Measurements from ENCODE around the gene PRKCI.
A peak's percentile ranks its signal among the peaks of the same experiment; 100 is the strongest.
"Not testable (repeated sequence)": the region's sequence is repeated elsewhere in the genome, so short reads cannot be mapped to it uniquely, and the experiment has no call there.

Gene PRKCI

DNA sequence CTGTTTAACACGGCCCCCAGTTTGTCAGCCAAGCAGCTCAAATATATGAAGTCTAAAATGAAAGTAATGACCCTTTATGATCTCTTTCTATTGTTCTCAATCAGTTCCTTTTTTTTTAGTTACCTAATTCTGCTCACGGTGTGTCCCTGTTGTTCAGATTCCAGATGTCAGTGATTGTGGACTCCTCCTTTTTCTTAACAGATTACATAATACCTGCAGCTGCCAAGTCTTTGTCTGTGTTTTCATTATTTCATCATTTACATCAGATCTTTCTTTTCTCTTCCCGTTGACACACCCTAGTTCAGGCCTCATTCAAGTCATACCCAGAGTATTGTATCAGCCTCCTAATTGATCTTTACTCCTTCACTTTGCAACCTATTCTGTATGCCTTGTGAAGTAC, 79.2 kb downstream of the PRKCI start:
- DNase-seq = peak; percentile 54

DNA sequence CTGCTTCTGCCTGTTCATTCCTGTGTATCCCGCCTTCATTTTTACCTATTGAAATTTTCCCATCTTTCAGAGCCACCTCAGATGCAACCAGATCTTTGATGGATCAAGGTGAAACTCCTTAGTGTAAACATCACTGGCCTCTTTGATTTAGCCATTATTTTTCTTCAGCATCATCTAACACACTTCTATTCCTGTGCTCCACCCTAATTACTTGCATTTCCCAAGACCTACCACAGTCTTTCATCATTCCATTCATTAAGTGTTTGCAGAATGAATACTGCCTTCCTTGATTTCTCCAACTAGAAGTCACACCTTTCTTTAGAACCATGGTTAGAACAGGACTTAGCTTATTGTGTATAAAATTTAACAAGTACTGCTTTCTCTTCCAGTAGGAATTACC, 79.8 kb downstream of the PRKCI start:
- no peak for DNase-seq

DNA sequence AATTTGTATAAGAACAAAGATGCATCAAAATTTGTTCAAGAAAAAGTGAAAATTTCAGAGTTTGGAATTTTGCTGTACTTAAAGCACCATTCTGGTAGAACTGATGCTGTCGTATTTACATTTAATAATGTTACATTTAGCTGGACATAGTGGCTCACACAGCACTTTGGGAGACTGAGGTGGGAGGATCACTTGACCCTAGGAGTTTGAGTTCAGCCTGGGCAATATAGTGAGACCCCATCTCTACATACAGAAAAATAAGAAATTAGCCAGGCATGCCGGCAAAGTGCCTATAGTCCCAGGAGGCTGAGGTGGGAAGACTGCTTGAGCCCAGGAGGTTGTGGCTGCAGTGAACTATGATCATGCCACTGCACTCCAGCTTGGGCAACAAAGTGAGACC, 83.8 kb downstream of the PRKCI start:
- DNase-seq = no peak

- peak; percentile 24 for DNase-seq
Measured at GRCh38 chr3:170307671-170308405, 85.6 kb downstream of the PRKCI start.

GRCh38 chr3:170309046-170309445, 86.8 kb downstream of the PRKCI start:
- peak; percentile 44 for DNase-seq

DNA sequence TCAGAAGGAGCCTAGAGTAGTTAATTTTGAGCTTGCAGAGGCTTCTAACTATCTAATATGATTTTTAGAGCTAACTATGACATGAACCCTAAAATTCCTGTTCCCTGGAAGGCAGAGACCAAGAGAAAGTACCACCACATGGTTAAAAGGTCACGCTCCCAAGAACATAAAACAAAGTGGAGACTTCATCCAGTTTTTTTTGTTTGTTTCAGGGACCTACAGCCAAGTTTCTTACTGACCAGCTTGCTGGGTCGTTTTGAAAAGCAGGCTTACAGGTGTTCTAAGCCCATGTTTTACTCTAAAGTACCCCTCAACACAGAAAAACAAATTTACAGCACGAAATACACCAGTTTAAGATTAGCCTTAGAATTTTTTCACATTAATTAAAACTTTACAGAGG, 95.7 kb downstream of the PRKCI start:
- DNase-seq = no peak

- DNase-seq = no peak
Measured at GRCh38 chr3:170320461-170321121, 98.4 kb downstream of the PRKCI start.

DNA sequence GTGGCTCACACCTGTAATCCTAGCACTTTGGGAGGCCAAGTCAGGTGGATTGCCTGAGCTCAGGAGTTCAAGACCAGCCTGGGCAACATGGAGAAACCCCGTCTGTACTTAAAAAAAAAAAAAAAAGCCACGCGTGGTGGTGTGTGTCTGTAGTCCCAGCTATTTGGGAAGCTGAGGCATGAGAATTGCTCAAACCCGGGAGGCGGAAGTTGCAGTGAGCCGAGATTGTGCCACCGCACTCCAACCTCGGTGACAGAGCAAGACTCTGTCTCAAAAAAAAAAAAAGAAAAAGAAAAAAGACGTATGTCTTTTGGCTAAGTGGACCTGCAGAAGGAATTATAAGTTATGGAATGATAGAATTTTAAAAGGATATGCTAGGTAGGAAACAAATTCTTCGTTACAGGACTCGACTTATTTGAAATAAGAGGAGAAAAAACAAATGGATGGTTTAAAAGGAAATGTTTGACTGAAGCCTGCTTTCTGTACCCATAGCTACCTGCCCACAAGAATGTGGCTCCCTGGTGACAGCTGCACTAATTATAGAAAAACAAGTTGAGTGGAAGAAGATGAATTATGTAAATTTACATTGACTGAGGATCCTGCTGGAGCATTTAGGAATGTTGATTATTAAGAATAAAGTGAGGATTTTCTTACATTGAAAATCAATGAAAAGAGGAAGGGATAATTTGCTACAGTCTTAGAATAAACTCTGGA, 99.3 kb downstream of the PRKCI start:
- DNase-seq = no peak

- no peak for DNase-seq
Measured at GRCh38 chr3:170322566-170323269, 100.5 kb downstream of the PRKCI start.

DNA sequence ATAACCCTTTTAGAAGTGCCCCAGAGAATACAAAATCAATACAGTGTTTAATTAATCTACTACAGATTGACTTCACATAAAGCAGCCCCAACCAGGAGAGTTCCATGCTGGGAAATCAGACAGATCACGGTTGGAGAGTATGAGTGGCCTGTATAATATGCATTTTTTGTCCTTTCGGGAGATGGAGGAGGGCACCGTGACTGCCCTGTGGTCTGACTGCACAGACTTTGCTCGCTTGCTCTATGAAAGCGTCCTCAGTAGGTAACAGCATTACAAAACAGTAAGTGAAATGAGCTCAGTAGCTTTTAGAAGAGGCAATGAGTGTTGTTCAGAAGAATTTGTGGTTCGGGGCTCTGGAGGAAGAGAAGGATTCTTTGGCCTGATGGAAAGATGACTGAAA, 101.1 kb downstream of the PRKCI start:
- DNase-seq = peak; percentile 18

GRCh38 chr3:170324962-170325361, 102.7 kb downstream of the PRKCI start:
- DNase-seq = no peak

DNA sequence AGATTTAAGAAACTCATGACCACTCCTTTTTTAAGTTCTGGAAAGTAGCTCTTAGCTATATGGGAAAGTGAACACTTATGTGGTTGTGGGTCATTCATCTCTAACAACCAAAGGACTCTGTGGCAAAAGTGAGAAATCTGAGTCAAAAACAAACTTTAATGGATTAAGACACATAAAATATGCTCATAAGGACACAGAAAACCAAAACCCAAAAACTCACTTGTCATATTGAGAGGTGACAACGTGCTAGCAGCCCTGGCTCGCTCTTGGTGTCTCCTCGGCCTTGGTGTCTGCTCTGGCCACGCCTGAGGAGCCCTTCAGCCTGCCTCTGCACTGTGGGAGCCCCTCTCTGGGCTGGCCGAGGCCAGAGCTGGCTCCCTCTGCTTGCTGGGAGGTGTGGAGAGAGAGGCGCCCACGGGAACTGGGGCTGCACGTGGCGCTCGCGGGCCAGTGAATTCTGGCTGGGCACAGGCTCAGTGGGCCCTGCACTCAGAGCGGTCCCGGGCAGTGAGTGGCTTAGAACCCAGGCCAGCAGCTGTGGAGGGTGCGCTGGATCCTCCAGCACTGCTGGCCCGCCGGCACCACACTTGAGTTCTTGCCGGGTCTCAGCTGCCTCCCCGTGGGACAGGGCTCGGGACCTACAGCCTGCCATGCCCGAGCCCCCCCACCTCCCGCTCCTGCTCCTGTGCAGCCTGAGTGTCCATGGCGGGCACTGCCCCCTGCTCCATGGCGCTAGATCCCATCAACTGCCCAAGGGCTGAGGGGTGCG, 105.0 kb downstream of the PRKCI start:
- DNase-seq = no peak

DNA sequence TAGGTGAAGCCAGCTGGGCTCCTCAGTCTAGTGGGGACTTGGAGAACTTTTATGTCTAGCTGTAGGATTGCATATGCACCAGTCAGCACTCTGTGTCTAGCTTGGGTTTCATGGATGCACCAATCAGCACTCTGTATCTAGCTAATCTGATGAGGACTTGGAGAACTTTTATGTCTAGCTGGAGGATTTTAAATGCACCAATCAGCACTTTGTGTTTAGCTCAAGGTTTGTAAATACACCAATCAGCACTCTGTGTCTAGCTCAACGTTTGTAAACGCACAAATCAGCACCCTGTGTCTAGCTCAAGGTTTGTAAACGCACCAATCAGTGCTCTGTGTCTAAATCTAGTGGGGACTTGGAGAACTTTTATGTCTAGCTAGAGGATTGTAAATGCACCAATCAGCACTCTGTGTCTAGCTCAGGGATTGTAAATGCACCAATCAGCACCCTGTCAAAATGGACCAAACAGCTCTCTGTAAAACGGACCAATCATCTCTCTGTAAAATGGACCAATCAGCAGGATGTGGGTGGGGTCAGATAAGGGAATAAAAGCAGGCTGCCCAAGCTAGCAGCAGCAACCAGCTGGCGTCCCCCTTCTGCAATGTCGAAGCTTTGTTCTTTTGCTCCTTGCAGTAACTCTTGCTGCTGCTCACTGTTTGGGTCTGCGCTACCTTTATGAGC, 105.8 kb downstream of the PRKCI start:
- DNase-seq = not testable (repeated sequence)

DNA sequence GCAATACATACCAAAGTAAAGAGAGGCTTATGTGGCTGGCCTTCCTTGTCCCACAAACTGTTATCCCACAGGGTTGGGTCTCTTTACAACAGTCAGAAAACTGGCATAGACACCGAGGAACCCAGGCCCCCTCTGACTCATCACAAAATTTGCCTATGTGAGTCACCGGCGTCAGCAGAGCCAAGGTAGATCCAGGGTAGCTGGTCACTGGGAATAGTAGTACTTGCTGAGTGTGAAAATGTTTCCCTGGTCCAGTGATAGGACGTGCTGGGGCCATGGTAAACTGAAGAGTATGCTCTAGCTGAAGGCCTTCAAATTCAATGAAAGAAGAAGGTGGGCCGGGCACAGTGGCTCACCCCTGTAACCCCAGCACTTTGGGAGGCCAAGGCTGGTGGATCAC, 108.1 kb downstream of the PRKCI start:
- DNase-seq = peak; percentile 21

- no peak for DNase-seq
Measured at GRCh38 chr3:170331143-170331542, 108.9 kb downstream of the PRKCI start.

GRCh38 chr3:170337420-170337819, 115.2 kb downstream of the PRKCI start:
- no peak for DNase-seq

DNA sequence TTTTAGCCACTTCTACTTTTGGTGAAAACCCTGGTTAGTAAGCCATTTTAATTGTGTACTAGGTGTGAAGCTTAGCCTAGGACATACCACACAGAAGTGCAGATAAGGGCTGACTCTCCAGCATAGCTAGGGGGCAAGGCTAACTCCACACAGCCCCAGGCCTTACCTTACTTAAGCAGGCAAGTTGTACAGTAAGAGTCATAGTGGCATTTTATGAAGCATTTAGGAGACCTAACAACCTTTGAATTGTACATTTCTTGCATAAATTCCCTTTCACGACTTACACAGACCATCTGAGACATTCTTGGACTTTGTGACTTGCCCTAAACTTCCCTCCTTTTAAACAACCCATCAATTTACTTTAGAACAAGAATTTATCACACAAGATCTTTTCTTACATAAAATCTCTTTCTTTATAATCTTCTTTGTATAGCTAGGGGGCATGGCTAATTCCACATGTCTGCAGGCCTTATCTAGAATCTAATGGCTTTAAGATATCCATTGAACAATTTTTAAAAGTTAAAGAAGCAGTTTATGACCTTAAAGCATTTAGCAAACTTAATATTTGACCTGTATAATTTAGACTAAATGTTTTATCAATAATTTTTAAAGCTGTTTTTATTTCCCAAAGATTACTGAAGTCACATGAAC, 116.6 kb downstream of the PRKCI start:
- DNase-seq = no peak

DNA sequence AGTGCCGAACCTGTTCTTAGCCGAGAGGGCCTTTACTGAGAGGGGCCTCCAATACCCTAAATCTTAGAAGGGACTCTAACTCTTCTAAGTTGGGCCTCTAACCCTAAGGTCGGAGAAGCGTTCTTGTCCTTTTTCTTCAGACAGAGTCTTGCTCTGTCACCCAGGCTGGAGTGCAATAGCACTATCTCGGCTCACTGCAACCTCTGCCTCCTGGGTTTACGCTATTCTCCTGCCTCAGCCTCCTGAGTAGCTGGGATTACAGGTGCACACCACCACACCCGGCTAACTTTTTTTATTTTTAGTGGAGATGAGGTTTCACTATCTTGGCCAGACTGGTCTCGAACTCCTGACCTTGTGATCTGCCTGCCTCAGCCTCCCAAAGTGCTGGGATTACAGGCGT, 120.0 kb downstream of the PRKCI start:
- not testable (repeated sequence) for DNase-seq

- not testable (repeated sequence) for DNase-seq
Measured at GRCh38 chr3:170343859-170344258, 121.6 kb downstream of the PRKCI start.

- no peak for DNase-seq
Measured at GRCh38 chr3:170344971-170345370, 122.7 kb downstream of the PRKCI start.
